IPS DF 4.7 (cell line): ENCODE measurements around the gene MEA1.
A peak's percentile ranks its signal among the peaks of the same experiment; 100 is the strongest.
"Not testable (repeated sequence)": the region's sequence is repeated elsewhere in the genome, so short reads cannot be mapped to it uniquely, and the experiment has no call there.

Experiments
- DNase-seq: peaks from one replicate; pipeline ENCODE4 v3.0.0-alpha.2; 2013; ENCODE audit warnings: low spot score; ENCODE audit errors: extremely low read depth

MEA1 gene

GRCh38 chr6:43013843-43014433, at the start of gene MEA1, which contains the start of gene KLHDC3:
Gene MEA1, minus strand, starts transcription at chr6:43013946. Its CDS starts 133 bp downstream, at chr6:43013813.
Gene KLHDC3, plus strand, starts transcription at chr6:43014249. Its CDS starts 2,944 bp downstream, at chr6:43017193.
- DNase-seq: peak; percentile 99

- no peak for DNase-seq
These were observed 49.1 kb upstream of the MEA1 start for GRCh38 chr6:43062818-43063217.

DNA sequence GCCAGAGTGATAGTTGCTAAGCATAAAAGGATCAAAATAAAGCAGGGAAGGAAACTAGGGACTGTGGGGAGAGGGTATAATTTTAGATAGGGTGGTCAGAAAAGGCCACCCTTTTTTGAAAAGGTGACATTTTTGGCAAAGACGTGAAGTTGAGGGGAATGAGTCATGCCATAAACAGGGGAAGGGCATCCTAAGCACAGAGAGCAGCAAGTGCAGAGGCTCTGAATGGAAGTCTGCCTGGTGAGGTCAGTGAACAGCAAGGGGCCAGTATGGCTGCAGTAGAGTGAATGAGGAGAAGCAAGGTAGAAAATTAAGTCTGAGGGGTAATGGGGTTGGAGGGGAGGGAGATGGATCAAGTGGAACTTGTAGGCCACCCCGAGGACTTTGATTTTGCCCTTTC, 48.1 kb upstream of the MEA1 start:
- DNase-seq: no peak

DNA sequence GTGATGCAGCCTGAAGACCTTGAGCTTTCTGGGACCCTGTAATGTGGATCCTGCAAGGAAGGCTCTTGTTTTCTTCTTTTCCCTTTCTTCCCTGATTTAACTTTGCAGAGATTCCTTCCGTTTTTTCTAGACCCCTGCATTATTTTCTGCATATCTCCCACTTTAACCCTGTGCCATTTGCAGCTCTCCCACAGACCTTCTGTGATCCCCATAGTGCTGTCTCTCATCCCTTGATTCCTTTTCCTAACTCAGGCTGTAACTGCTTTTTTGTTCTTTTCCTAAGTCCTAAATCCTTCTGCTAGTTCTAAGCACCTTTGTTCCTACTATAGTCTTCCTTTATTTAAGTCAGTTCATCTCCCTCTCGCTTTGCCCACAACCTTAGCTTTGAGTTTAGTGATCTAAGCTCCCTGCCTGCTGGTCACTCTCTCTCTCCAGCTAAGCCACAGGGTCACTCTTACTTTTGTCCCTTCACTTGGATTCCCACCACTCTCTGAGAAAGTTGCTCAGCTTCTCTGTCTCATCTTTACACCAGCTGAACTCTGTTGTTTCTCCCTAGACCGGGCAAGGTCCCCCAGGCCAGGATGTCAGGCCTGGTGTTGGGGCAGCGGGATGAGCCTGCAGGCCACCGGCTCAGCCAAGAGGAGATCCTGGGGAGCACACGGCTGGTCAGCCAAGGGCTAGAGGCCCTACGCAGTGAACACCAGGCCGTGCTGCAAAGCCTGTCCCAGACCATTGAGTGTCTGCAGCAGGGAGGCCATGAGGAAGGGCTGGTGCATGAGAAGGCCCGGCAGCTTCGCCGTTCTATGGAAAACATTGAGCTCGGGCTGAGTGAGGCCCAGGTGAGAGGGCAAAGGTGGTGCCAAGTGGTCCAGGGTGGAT, 47.2 kb upstream of the MEA1 start:
- no peak for DNase-seq

- no peak for DNase-seq
These were observed 46.4 kb upstream of the MEA1 start for GRCh38 chr6:43060034-43060754.

DNA sequence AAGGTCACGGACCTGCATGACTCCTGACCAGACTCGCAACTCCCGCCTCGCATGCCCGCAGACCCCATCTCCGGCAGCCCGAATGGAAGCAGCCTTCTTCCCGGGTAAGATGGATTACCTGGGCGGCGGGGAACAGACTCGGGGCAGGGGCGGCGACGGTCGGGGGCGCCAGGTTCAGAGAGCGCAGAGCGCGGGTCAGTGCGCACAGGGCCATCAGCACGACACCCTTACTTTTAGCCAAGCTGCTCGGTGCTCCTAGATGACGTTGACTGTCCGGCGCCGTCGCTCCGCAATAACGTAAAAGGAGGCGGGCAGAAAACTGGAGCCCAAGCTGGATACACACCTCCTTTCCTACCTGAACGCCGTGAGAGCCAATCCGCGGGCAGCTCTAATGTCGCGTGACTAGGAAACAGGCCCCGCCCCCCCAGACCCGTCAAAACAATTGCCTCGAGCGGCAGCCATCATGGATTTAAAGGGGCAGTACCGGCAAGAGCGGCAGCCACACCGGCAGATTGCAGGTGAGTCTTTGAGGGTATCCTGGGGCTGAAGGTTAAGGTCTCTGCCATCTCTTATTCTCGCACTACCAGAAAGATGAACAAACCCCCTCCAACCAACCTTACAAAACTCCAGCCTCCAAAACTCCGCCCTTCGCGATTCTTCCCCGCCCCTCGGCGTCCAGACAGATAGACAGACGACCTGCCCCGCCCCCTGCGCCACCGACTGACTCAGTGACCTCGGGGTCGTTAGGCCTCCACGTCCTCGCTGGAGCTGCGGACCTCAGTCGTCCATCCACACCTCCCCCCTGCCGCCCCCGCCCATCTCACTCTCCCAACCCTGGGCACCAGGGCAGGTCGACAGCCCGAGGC, 45.7 kb upstream of the MEA1 start, which contains the start of the genes KLC4 and MRPL2:
KLC4 (plus strand) TSS at position 464 of the 866 bp plus-strand sequence. CDS start 1,705 bp downstream, outside the sequence.
MRPL2 (minus strand) TSS at position 267 of the 866 bp plus-strand sequence; CDS start at position 214, 53 bp downstream.
- peak; percentile 95 for DNase-seq

DNA sequence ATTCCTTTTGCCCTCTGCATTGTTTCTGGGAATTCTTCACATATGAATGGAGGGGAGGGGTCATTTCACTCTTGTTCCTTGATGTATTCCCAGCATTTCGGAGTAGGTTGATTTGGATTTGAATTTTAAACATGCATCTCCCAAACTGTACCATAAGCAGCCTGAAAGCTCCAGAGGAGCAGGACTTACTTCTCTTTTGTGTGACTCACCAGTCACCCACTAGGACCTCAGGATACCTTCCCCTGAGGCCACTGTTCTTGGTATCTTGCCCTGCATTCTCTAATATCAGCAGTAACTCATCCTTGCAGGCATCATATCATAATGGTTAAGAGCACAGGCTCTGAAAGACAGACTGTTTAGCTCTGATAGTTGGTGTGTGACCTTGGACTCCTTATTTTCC, 44.8 kb upstream of the MEA1 start:
- DNase-seq: no peak

GRCh38 chr6:43055966-43056365, 42.2 kb upstream of the MEA1 start:
- DNase-seq: no peak

GRCh38 chr6:43054206-43054943, 40.6 kb upstream of the MEA1 start:
- no peak for DNase-seq

GRCh38 chr6:43053545-43054205, 39.9 kb upstream of the MEA1 start, which contains the start of gene CUL7:
Gene CUL7, minus strand, starts transcription at chr6:43053851. Its CDS starts 1,063 bp downstream, at chr6:43052788.
- no peak for DNase-seq

GRCh38 chr6:43052842-43053544, 39.2 kb upstream of the MEA1 start:
- no peak for DNase-seq

GRCh38 chr6:43052225-43052841, 38.6 kb upstream of the MEA1 start:
- DNase-seq: no peak

DNA sequence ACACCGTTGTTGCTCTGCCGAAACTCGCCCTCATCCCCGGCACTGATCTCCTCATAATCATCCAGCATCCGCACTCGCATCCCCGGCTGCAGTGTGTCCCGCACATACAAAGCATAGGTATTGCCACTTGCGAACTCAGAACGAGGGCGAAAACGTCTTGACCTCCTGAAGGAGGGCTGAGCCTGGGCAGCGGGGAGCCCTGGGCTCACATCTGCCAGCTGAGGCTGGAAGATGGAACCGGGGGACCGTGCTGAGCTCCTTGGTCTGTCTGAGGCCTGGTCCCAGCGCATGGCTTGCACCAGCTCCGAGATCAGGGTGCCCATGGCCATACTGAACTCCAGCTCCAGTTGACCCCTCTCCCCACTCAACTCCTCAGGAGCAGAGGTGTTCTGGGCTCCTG, 37.2 kb upstream of the MEA1 start:
- no peak for DNase-seq

GRCh38 chr6:43047998-43048397, 34.3 kb upstream of the MEA1 start:
- no peak for DNase-seq

- no peak for DNase-seq
These were observed 31.7 kb upstream of the MEA1 start for GRCh38 chr6:43045371-43045930.

GRCh38 chr6:43043310-43043709, 29.6 kb upstream of the MEA1 start:
- no peak for DNase-seq

DNA sequence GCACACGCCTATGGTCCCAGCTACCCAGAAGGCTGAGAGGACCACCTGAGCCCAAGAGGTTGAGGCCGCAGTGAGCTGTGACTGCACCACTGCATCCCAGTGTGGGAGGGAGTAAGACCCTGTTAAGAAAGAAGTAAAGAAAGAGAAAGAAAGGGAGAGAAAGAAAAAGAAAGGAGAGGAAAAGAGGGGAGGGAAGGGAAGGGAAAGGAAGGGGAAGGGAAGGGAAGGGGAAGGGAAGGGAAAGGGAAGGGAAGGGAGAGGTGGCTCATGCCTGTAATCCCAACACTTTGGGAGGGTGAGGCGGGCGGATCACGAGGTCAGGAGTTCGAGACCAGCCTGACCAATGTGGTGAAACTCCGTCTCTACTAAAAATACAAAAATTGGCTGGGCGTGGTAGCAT, 27.7 kb upstream of the MEA1 start:
- DNase-seq: not testable (repeated sequence)
